Tibial nerve (tissue), 4 donors: ENCODE data around the gene TKFC.

Experiments
- CTCF ChIP-seq, 5 experiments: fragments of 200-600 bp in 3 of 5; fragments of 450-650 bp in 2 of 5; sonication (generic) in 3 of 5; IDR thresholded peaks; one replicate each; pipeline ENCODE4 v1.5.1; 2016 to 2019; ENCODE audit warnings: antibody characterized with exemption in 5 of 5, mild to moderate bottlenecking in 3 of 5, moderate library complexity in 2 of 5
- EP300 ChIP-seq, 2 donors: sonication (generic); formaldehyde crosslinking; IDR thresholded peaks; one replicate each; pipeline ENCODE4 v1.6.1; 2017; ENCODE audit warnings: antibody characterized with exemption in 2 of 2, mild to moderate bottlenecking in 1 of 2

GRCh38 chr11:61328351-61328750, 4.7 kb upstream of the TKFC start:
- no peak for TF ChIP-seq CTCF (IDR thresholded peaks at IDR 0.05)
- no peak for TF ChIP-seq EP300 (IDR thresholded peaks at IDR 0.05)
